Measurements from ENCODE around the gene SERPINA5. TPM values are rescaled to one million over a fixed set of nuclear protein-coding genes. Genes with fewer than 3 reads are reported as not detected.

SERPINA5 gene
- total RNA-seq, 2 donors from 2014 or later = 4.4 to 6.8 TPM

DNA sequence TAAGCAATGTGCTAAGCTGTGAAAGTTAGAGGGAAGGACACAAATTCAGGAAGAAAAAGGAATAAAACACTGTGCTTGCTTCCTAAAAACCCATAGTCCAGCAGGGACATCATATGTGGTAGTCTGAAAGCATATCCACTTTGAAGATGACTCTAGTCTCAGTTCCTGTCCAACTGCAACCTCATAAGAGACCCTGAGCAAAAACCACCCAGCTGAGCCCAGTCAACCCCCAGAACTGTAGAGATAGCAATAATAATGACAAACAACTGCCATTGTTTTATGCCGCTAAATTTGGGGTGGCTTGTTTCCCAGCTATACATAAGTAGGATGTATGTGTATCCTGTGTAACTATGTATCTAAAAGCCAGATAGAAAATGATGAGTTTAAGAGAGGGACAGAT is 23.9 kb upstream of the SERPINA5 start:
- no peak for ATAC-seq (ENCODE audit: insufficient number of reproducible peaks, low FRiP score, low read depth)
- TF ChIP-seq, protein P1, sequence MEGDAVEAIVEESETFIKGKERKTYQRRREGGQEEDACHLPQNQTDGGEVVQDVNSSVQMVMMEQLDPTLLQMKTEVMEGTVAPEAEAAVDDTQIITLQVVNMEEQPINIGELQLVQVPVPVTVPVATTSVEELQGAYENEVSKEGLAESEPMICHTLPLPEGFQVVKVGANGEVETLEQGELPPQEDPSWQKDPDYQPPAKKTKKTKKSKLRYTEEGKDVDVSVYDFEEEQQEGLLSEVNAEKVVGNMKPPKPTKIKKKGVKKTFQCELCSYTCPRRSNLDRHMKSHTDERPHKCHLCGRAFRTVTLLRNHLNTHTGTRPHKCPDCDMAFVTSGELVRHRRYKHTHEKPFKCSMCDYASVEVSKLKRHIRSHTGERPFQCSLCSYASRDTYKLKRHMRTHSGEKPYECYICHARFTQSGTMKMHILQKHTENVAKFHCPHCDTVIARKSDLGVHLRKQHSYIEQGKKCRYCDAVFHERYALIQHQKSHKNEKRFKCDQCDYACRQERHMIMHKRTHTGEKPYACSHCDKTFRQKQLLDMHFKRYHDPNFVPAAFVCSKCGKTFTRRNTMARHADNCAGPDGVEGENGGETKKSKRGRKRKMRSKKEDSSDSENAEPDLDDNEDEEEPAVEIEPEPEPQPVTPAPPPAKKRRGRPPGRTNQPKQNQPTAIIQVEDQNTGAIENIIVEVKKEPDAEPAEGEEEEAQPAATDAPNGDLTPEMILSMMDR (IDR thresholded peaks at IDR 0.05) = no peak

DNA sequence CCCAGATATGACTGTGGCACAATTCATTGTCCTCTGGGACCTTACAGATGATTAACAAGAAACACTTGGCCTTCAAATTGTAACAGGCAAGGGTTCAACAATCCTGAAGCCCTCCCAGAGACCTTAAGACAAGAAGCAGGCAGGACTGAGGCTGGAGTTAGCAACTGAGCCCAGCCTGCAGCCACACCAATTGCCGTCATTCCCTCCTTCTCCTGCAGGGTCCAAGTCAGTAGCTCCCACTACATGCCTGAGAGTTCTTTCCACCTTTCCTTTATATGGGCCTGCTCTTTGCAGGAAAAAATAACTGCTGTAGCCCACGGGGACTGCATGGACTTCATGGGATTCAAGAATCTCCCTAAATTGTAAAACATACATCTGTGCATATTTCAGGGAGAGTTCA is 22.4 kb upstream of the SERPINA5 start:
- H3K4me3 ChIP-seq = no peak overlapping the region
- peaks cover 10% of the 10 kb centered on the region for H3K9me3 ChIP-seq
- ATAC-seq (ENCODE audit: insufficient number of reproducible peaks, low FRiP score, low read depth) = no peak
- no peaks in the 10 kb centered on the region for H3K27me3 ChIP-seq (replicated peaks; ENCODE audit: insufficient read depth)
- no peaks in the 10 kb centered on the region for H3K4me1 ChIP-seq (ENCODE audit: control insufficient read depth in 1 of 2, low read depth in 2 of 2)
- DNase-seq (ENCODE audit: low spot score) = no peak
- H3K36me3 ChIP-seq = no peaks in the 10 kb centered on the region
- TF ChIP-seq, protein P1 (IDR thresholded peaks at IDR 0.05) = no peak
- no peak overlapping the region for H3K27ac ChIP-seq

More for the DNA sequence above, 23.9 kb upstream of the SERPINA5 start:
- no peak overlapping the region for H3K4me3 ChIP-seq
- H3K27me3 ChIP-seq (replicated peaks; ENCODE audit: insufficient read depth) = no peaks in the 10 kb centered on the region
- no peak overlapping the region for H3K27ac ChIP-seq
- peaks cover 10% of the 10 kb centered on the region for H3K9me3 ChIP-seq
- H3K36me3 ChIP-seq = no peaks in the 10 kb centered on the region
- no peaks in the 10 kb centered on the region for H3K4me1 ChIP-seq (ENCODE audit: control insufficient read depth in 1 of 2, low read depth in 2 of 2)
- no peak for DNase-seq (ENCODE audit: low spot score)

DNA sequence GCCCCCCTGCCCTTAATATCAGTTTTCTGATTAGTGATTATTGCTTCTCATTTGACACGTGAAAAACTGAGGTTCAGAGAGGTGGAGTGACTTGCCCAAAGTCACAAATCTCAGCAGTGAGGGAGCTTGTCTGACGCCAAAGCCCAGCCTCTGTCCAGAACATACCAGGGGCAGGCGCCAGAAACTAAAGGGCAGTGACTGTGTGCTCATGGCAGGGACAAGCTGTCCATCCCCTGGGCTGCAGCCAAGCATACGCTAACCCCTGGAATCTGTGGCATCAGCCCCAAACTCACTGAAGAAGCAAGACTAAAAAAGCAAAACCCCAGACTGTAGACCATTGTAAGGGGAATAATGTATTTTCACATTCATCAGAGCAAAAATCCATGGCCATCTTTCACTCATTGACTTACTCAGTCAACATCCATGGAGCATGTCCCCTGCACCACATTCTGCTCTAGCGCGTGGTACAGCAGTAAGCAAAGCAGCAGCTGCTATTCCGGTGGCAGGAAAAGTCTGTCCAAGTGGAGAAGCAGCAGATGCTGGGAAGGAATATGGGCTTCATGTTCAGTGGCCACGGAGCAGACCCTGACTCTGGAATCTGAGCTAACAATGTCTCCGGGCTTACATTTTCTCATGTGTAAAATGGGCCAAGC is 21.5 kb upstream of the SERPINA5 start:
- H3K36me3 ChIP-seq = no peaks in the 10 kb centered on the region
- peaks cover 3% of the 10 kb centered on the region for H3K9me3 ChIP-seq
- no peak for ATAC-seq (ENCODE audit: insufficient number of reproducible peaks, low FRiP score, low read depth)
- no peak overlapping the region for H3K27ac ChIP-seq
- no peaks in the 10 kb centered on the region for H3K27me3 ChIP-seq (replicated peaks; ENCODE audit: insufficient read depth)
- TF ChIP-seq, protein P1 (IDR thresholded peaks at IDR 0.05) = no peak
- H3K4me3 ChIP-seq = no peak overlapping the region
- DNase-seq (ENCODE audit: low spot score) = no peak
- no peaks in the 10 kb centered on the region for H3K4me1 ChIP-seq (ENCODE audit: control insufficient read depth in 1 of 2, low read depth in 2 of 2)

DNA sequence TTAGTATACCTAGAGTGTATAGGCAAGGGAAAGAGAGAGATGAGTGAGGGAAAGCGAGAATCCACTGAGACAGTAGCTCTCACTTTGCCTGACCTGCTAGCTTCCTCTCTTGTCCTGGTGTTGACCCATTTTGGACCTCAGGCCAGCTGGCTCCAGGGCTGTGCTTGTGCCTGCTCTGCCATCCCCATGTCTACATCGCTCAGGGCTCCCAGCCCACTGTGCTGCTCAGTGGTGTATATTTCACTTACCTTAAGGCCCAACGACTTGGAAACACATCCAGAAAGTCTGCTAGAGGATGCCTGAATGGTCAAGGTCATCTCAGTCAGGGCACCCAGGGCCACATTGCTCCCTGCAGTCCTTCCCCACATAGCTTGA is 20.9 kb upstream of the SERPINA5 start:
- Histone ChIP-seq H3K4me1 (ENCODE audit: control insufficient read depth in 1 of 2, low read depth in 2 of 2) (no peaks in the 10 kb centered on the region), H3K9me3 (no peaks in the 10 kb centered on the region), H3K27me3 (replicated peaks; ENCODE audit: insufficient read depth) (no peaks in the 10 kb centered on the region), H3K36me3 (no peaks in the 10 kb centered on the region), H3K4me3 (no peak overlapping the region), H3K27ac (no peak overlapping the region)
- DNase-seq (ENCODE audit: low spot score) (no peak), ATAC-seq (ENCODE audit: insufficient number of reproducible peaks, low FRiP score, low read depth) (no peak)
- TF ChIP-seq, protein P1 (IDR thresholded peaks at IDR 0.05) = no peak

DNA sequence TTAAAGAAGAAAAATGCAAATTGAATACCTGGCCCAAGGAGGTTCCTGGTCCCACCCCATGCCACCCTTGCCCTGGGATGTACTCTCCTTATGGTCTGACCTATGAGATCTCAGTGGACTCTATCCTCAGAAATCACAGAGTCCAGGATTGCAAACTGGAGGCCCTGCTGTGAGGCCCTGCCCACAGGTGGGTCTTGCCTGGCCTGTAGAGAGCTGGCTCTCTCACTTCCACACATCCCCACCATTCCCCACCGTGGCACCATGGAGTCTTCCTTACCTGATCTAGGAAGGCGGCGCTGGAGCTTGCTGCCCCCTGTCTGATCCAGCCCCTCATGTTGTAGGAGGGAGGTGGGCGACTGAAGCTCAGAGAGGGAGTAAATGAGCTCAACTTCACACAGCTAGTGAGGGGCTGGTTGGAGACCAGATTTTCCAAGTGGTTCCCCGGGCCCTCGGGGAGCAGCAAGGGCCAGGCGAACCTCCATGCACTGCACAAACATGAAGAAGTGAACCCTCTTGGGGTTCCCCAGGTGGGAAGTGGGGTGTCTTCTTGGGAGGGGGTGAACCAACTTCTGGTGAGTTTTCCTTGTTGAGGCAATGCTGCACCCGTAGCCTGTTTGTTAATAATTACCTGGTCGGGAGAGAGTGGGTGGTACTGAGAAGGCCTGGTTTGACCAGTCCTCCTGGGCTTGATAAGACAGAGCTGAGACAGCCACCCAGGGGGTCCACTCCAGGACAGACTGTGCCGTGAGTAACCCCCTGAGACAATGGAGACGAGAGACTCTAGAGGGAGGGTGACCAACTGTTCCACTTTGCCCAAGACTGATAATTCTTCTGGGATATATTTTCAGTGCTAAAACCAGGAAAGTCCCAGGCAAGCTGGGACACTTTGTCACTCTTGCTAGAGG is 20.2 kb upstream of the SERPINA5 start, which contains the start of gene SERPINA4:
Gene SERPINA4 (plus strand): TSS at position 692 of the 905 bp plus-strand sequence. CDS start 2,041 bp downstream, outside the sequence.
- Histone ChIP-seq H3K4me1 (ENCODE audit: control insufficient read depth in 1 of 2, low read depth in 2 of 2) (no peaks in the 10 kb centered on the region), H3K36me3 (no peaks in the 10 kb centered on the region), H3K9me3 (no peaks in the 10 kb centered on the region), H3K27ac (no peak within 1 kb of the TSS), H3K4me3 (no peak within 1 kb of the TSS), H3K27me3 (replicated peaks; ENCODE audit: insufficient read depth) (no peaks in the 10 kb centered on the region)
- ATAC-seq (ENCODE audit: insufficient number of reproducible peaks, low FRiP score, low read depth) (no peak), DNase-seq (ENCODE audit: low spot score) (no peak)
- TF ChIP-seq, protein P1 (IDR thresholded peaks at IDR 0.05) = no peak

Measured in thoracic aorta (tissue), 2 donors.